Measurements from ENCODE around the gene MYBPC3.
"Not testable (repeated sequence)": the region's sequence is repeated elsewhere in the genome, so short reads cannot be mapped to it uniquely, and the experiment has no call there.

Gene MYBPC3

GRCh38 chr11:47338396-47339241, 13.9 kb downstream of the MYBPC3 start:
- Histone ChIP-seq H3K27ac (ENCODE audit: insufficient read depth, low read length, poor library complexity, severe bottlenecking) (no peak overlapping the region), H3K36me3 (ENCODE audit: control insufficient read depth, insufficient read depth, low read length) (no peaks in the 10 kb centered on the region), H3K4me3 (ENCODE audit: insufficient read depth, low read depth, low read length, poor library complexity, severe bottlenecking) (no peak overlapping the region), H3K9me3 (ENCODE audit: control insufficient read depth, low read length) (no peaks in the 10 kb centered on the region), H3K4me1 (ENCODE audit: control insufficient read depth, insufficient read depth, low read length, poor library complexity, severe bottlenecking) (no peaks in the 10 kb centered on the region), H3K27me3 (replicated peaks; ENCODE audit: control insufficient read depth, insufficient read depth, low read length, poor library complexity, severe bottlenecking) (no peaks in the 10 kb centered on the region)
- no peak for DNase-seq

GRCh38 chr11:47337229-47337924, 15.1 kb downstream of the MYBPC3 start:
- no peaks in the 10 kb centered on the region for H3K9me3 ChIP-seq (ENCODE audit: control insufficient read depth, low read length)
- no peak for DNase-seq
- H3K27me3 ChIP-seq (replicated peaks; ENCODE audit: control insufficient read depth, insufficient read depth, low read length, poor library complexity, severe bottlenecking), result no peaks in the 10 kb centered on the region
- H3K27ac ChIP-seq (ENCODE audit: insufficient read depth, low read length, poor library complexity, severe bottlenecking), result no peak overlapping the region
- H3K4me3 ChIP-seq (ENCODE audit: insufficient read depth, low read depth, low read length, poor library complexity, severe bottlenecking), result no peak overlapping the region
- no peaks in the 10 kb centered on the region for H3K4me1 ChIP-seq (ENCODE audit: control insufficient read depth, insufficient read depth, low read length, poor library complexity, severe bottlenecking)
- H3K36me3 ChIP-seq (ENCODE audit: control insufficient read depth, insufficient read depth, low read length), result no peaks in the 10 kb centered on the region

- no peaks in the 10 kb centered on the region for H3K27me3 ChIP-seq (replicated peaks; ENCODE audit: control insufficient read depth, insufficient read depth, low read length, poor library complexity, severe bottlenecking)
- no peak overlapping the region for H3K4me3 ChIP-seq (ENCODE audit: insufficient read depth, low read depth, low read length, poor library complexity, severe bottlenecking)
- no peaks in the 10 kb centered on the region for H3K4me1 ChIP-seq (ENCODE audit: control insufficient read depth, insufficient read depth, low read length, poor library complexity, severe bottlenecking)
- no peaks in the 10 kb centered on the region for H3K9me3 ChIP-seq (ENCODE audit: control insufficient read depth, low read length)
- DNase-seq, result no peak
- no peak overlapping the region for H3K27ac ChIP-seq (ENCODE audit: insufficient read depth, low read length, poor library complexity, severe bottlenecking)
- no peaks in the 10 kb centered on the region for H3K36me3 ChIP-seq (ENCODE audit: control insufficient read depth, insufficient read depth, low read length)
These were observed 15.9 kb downstream of the MYBPC3 start for GRCh38 chr11:47336595-47336994.

GRCh38 chr11:47335733-47336132, 16.8 kb downstream of the MYBPC3 start:
- Histone ChIP-seq H3K4me1 (ENCODE audit: control insufficient read depth, insufficient read depth, low read length, poor library complexity, severe bottlenecking) (no peaks in the 10 kb centered on the region), H3K27ac (ENCODE audit: insufficient read depth, low read length, poor library complexity, severe bottlenecking) (no peak overlapping the region), H3K9me3 (ENCODE audit: control insufficient read depth, low read length) (no peaks in the 10 kb centered on the region), H3K4me3 (ENCODE audit: insufficient read depth, low read depth, low read length, poor library complexity, severe bottlenecking) (no peak overlapping the region), H3K27me3 (replicated peaks; ENCODE audit: control insufficient read depth, insufficient read depth, low read length, poor library complexity, severe bottlenecking) (no peaks in the 10 kb centered on the region), H3K36me3 (ENCODE audit: control insufficient read depth, insufficient read depth, low read length) (no peaks in the 10 kb centered on the region)
- no peak for DNase-seq

GRCh38 chr11:47334699-47335411, 17.6 kb downstream of the MYBPC3 start:
- not testable (repeated sequence) for DNase-seq; H3K36me3 ChIP-seq (ENCODE audit: control insufficient read depth, insufficient read depth, low read length); H3K4me3 ChIP-seq (ENCODE audit: insufficient read depth, low read depth, low read length, poor library complexity, severe bottlenecking); H3K4me1 ChIP-seq (ENCODE audit: control insufficient read depth, insufficient read depth, low read length, poor library complexity, severe bottlenecking); H3K9me3 ChIP-seq (ENCODE audit: control insufficient read depth, low read length); H3K27ac ChIP-seq (ENCODE audit: insufficient read depth, low read length, poor library complexity, severe bottlenecking); H3K27me3 ChIP-seq (replicated peaks; ENCODE audit: control insufficient read depth, insufficient read depth, low read length, poor library complexity, severe bottlenecking)

- Histone ChIP-seq H3K27me3 (replicated peaks; ENCODE audit: control insufficient read depth, insufficient read depth, low read length, poor library complexity, severe bottlenecking) (no peaks in the 10 kb centered on the region), H3K4me3 (ENCODE audit: insufficient read depth, low read depth, low read length, poor library complexity, severe bottlenecking) (no peak overlapping the region), H3K4me1 (ENCODE audit: control insufficient read depth, insufficient read depth, low read length, poor library complexity, severe bottlenecking) (no peaks in the 10 kb centered on the region), H3K36me3 (ENCODE audit: control insufficient read depth, insufficient read depth, low read length) (peaks cover 12% of the 10 kb centered on the region), H3K27ac (ENCODE audit: insufficient read depth, low read length, poor library complexity, severe bottlenecking) (no peak overlapping the region), H3K9me3 (ENCODE audit: control insufficient read depth, low read length) (no peaks in the 10 kb centered on the region)
- DNase-seq, result no peak
These were observed 18.5 kb downstream of the MYBPC3 start for GRCh38 chr11:47333886-47334443.

- H3K27me3 ChIP-seq (replicated peaks; ENCODE audit: control insufficient read depth, insufficient read depth, low read length, poor library complexity, severe bottlenecking), result no peaks in the 10 kb centered on the region
- no peak overlapping the region for H3K27ac ChIP-seq (ENCODE audit: insufficient read depth, low read length, poor library complexity, severe bottlenecking)
- DNase-seq, result no peak
- H3K9me3 ChIP-seq (ENCODE audit: control insufficient read depth, low read length), result no peaks in the 10 kb centered on the region
- no peaks in the 10 kb centered on the region for H3K4me1 ChIP-seq (ENCODE audit: control insufficient read depth, insufficient read depth, low read length, poor library complexity, severe bottlenecking)
- no peak overlapping the region for H3K4me3 ChIP-seq (ENCODE audit: insufficient read depth, low read depth, low read length, poor library complexity, severe bottlenecking)
- peaks cover 17% of the 10 kb centered on the region for H3K36me3 ChIP-seq (ENCODE audit: control insufficient read depth, insufficient read depth, low read length)
These were observed 19.0 kb downstream of the MYBPC3 start for GRCh38 chr11:47333526-47333845.

GRCh38 chr11:47332791-47333525, 19.5 kb downstream of the MYBPC3 start:
- peaks cover 22% of the 10 kb centered on the region for H3K36me3 ChIP-seq (ENCODE audit: control insufficient read depth, insufficient read depth, low read length)
- H3K9me3 ChIP-seq (ENCODE audit: control insufficient read depth, low read length), result no peaks in the 10 kb centered on the region
- no peaks in the 10 kb centered on the region for H3K4me1 ChIP-seq (ENCODE audit: control insufficient read depth, insufficient read depth, low read length, poor library complexity, severe bottlenecking)
- no peaks in the 10 kb centered on the region for H3K27me3 ChIP-seq (replicated peaks; ENCODE audit: control insufficient read depth, insufficient read depth, low read length, poor library complexity, severe bottlenecking)
- no peak overlapping the region for H3K27ac ChIP-seq (ENCODE audit: insufficient read depth, low read length, poor library complexity, severe bottlenecking)
- DNase-seq, result no peak
- H3K4me3 ChIP-seq (ENCODE audit: insufficient read depth, low read depth, low read length, poor library complexity, severe bottlenecking), result no peak overlapping the region

GRCh38 chr11:47332303-47332711, 20.2 kb downstream of the MYBPC3 start:
- H3K4me3 ChIP-seq (ENCODE audit: insufficient read depth, low read depth, low read length, poor library complexity, severe bottlenecking), result no peak overlapping the region
- H3K9me3 ChIP-seq (ENCODE audit: control insufficient read depth, low read length), result no peaks in the 10 kb centered on the region
- no peak overlapping the region for H3K27ac ChIP-seq (ENCODE audit: insufficient read depth, low read length, poor library complexity, severe bottlenecking)
- H3K36me3 ChIP-seq (ENCODE audit: control insufficient read depth, insufficient read depth, low read length), result peaks cover 28% of the 10 kb centered on the region
- no peaks in the 10 kb centered on the region for H3K4me1 ChIP-seq (ENCODE audit: control insufficient read depth, insufficient read depth, low read length, poor library complexity, severe bottlenecking)
- H3K27me3 ChIP-seq (replicated peaks; ENCODE audit: control insufficient read depth, insufficient read depth, low read length, poor library complexity, severe bottlenecking), result no peaks in the 10 kb centered on the region
- DNase-seq, result no peak

Data from effector memory CD4-positive, alpha-beta T cell (primary cell).